Activated CD4-positive, alpha-beta T cell treated with anti-CD3 and anti-CD28 coated beads for 4 hours (primary cell): ENCODE measurements around the gene NRXN3.

Experiments used
- DNase-seq, 2 donors: peaks; one replicate each; pipeline ENCODE4 v3.0.0-alpha.2; 2020

NRXN3 gene

GRCh38 chr14:79614448-79614847, 1444.3 kb downstream of the NRXN3 start:
- no peak for DNase-seq

- DNase-seq, result no peak
Observed at GRCh38 chr14:79627058-79627457, 1456.9 kb downstream of the NRXN3 start.

- DNase-seq, result no peak
Observed at GRCh38 chr14:79629411-79630287, 1459.5 kb downstream of the NRXN3 start.

GRCh38 chr14:79630288-79630960, 1460.3 kb downstream of the NRXN3 start:
- no peak for DNase-seq

GRCh38 chr14:79631276-79631675, 1461.1 kb downstream of the NRXN3 start:
- no peak for DNase-seq

- DNase-seq, result no peak
Observed at GRCh38 chr14:79638672-79639266, 1468.6 kb downstream of the NRXN3 start.

- no peak for DNase-seq
Observed at GRCh38 chr14:79639613-79640012, 1469.4 kb downstream of the NRXN3 start.

- DNase-seq, result no peak
Observed at GRCh38 chr14:79641371-79641770, 1471.2 kb downstream of the NRXN3 start.

- no peak for DNase-seq
Observed at GRCh38 chr14:79643132-79643531, 1473.0 kb downstream of the NRXN3 start.

- DNase-seq, result no peak
Observed at GRCh38 chr14:79645753-79646362, 1475.7 kb downstream of the NRXN3 start.

GRCh38 chr14:79649856-79650255, 1479.7 kb downstream of the NRXN3 start:
- no peak for DNase-seq

- DNase-seq, result no peak
Observed at GRCh38 chr14:79652513-79653307, 1482.5 kb downstream of the NRXN3 start.

- DNase-seq, result no peak
Observed at GRCh38 chr14:79656056-79656455, 1485.9 kb downstream of the NRXN3 start.

- no peak for DNase-seq
Observed at GRCh38 chr14:79656496-79656895, 1486.3 kb downstream of the NRXN3 start.

- no peak for DNase-seq
Observed at GRCh38 chr14:79658221-79658620, 1488.0 kb downstream of the NRXN3 start.

GRCh38 chr14:79658769-79659168, 1488.6 kb downstream of the NRXN3 start:
- no peak for DNase-seq

GRCh38 chr14:79660053-79660939, 1490.1 kb downstream of the NRXN3 start:
- DNase-seq, result no peak

GRCh38 chr14:79661752-79662151, 1491.6 kb downstream of the NRXN3 start:
- DNase-seq, result no peak

- DNase-seq, result no peak
Observed at GRCh38 chr14:79663453-79663852, 1493.3 kb downstream of the NRXN3 start.

- no peak for DNase-seq
Observed at GRCh38 chr14:79665556-79665955, 1495.4 kb downstream of the NRXN3 start.

GRCh38 chr14:79668951-79669350, 1498.8 kb downstream of the NRXN3 start:
- DNase-seq, result no peak

- no peak for DNase-seq
Observed at GRCh38 chr14:79670811-79671210, 1500.6 kb downstream of the NRXN3 start.
